GM12878 (cell line): ENCODE results near the gene BMPR1B. TPM values are rescaled to one million over a fixed set of nuclear protein-coding genes. Genes with fewer than 3 reads are reported as not detected.
A peak's percentile ranks its signal among the peaks of the same experiment; 100 is the strongest.

Experiments used
- ATAC-seq: fragments of 200-7000 bp; cut with Tn5 transposase; 3 replicates; pipeline ENCODE4 v1.9.1; 2020; ENCODE audit warnings: mild to moderate bottlenecking, moderate library complexity
- BruUV-seq: library from RNA; stranded (reverse); fragments of 400-500 nt; replicated peaks from 2 replicates; lab custom pipeline; 2021; lab: Mats Ljungman, UMichigan
- CTCF ChIA-PET: fragments of 300-600 bp; sonication (Branson Sonifier 250); formaldehyde crosslinking; extraction: SDS; loops from one replicate; lab custom pipeline; 2021; ENCODE audit warnings: inconsistent platforms; lab: Yijun Ruan, JAX
- POLR2A ChIA-PET: fragments of 350-600 bp; formaldehyde crosslinking; extraction: SDS; loops from one replicate; lab custom pipeline; 2021; ENCODE audit warnings: inconsistent platforms; lab: Charles Lee
- RAD21 ChIA-PET: fragments of 300-600 bp; sonication (Branson Sonifier 250); formaldehyde crosslinking; loops from one replicate; lab custom pipeline; 2023; ENCODE audit warnings: antibody characterized with exemption; ENCODE audit not compliant: unreplicated experiment; lab: Charles Lee
- SMC1A ChIA-PET: fragments of 300-600 bp; sonication (Branson Sonifier 250); formaldehyde crosslinking; loops from one replicate; lab custom pipeline; 2023; ENCODE audit not compliant: unreplicated experiment, uncharacterized antibody; lab: Charles Lee
- DNase-seq: peaks from one replicate; pipeline ENCODE4 v3.0.0-alpha.2; 2011; ENCODE audit warnings: low read depth, low spot score
- FAIRE-seq: peaks from 3 replicates; lab custom pipeline; 2011; peaks lifted over from hg19 to GRCh38; lab: Jason Lieb, UNC
- H2AFZ ChIP-seq: 2 replicates; pipeline ENCODE4 v1.6.0; 2011; ENCODE audit warnings: low read depth, low read length, control low read depth; ENCODE audit not compliant: control insufficient read depth
- H3K27ac ChIP-seq: 2 replicates; pipeline ENCODE4 v1.5.1; 2011; ENCODE audit warnings: control low read depth; ENCODE audit not compliant: control insufficient read depth, insufficient read depth
- H3K27me3 ChIP-seq, 2 experiments: replicated peaks in 1 of 2; 2 replicates each; pipeline versions ENCODE4 v1.6.0 to v1.6.1; 2011; ENCODE audit warnings: low read length in 1 of 2; ENCODE audit not compliant: control insufficient read depth in 2 of 2, insufficient read depth in 2 of 2
- H3K36me3 ChIP-seq, 2 experiments: 2 replicates each; pipeline ENCODE4 v1.5.1; 2011; ENCODE audit warnings: low read length in 1 of 2; ENCODE audit not compliant: control insufficient read depth in 2 of 2, insufficient read depth in 2 of 2
- H3K4me1 ChIP-seq: 2 replicates; pipeline ENCODE4 v1.6.1; 2011; ENCODE audit warnings: mild to moderate bottlenecking, low read length, moderate library complexity, mixed read lengths; ENCODE audit not compliant: control insufficient read depth, insufficient read depth
- H3K4me2 ChIP-seq: 2 replicates; pipeline ENCODE4 v1.6.0; 2011; ENCODE audit warnings: control low read depth; ENCODE audit not compliant: control insufficient read depth, insufficient read depth
- H3K4me3 ChIP-seq: fragments of 200-600 bp; sonication (generic); 2 replicates; pipeline ENCODE4 v1.5.1; 2016
- H3K79me2 ChIP-seq: 2 replicates; pipeline ENCODE4 v1.6.0; 2011; ENCODE audit warnings: low read length; ENCODE audit not compliant: control insufficient read depth, insufficient read depth
- H3K9ac ChIP-seq: 2 replicates; pipeline ENCODE4 v1.8.0; 2011; ENCODE audit warnings: low read length, control low read depth, mixed read lengths; ENCODE audit not compliant: control insufficient read depth, insufficient read depth
- H3K9me3 ChIP-seq: replicated peaks from 3 replicates; pipeline ENCODE4 v1.5.1; 2011; ENCODE audit warnings: mild to moderate bottlenecking, low read length; ENCODE audit not compliant: control insufficient read depth, insufficient read depth
- H4K20me1 ChIP-seq: 2 replicates; pipeline ENCODE4 v1.6.0; 2011; ENCODE audit not compliant: control insufficient read depth, insufficient read depth
- CBX3 ChIP-seq: fragments of 200-600 bp; sonication (generic); IDR thresholded peaks from 2 replicates; pipeline ENCODE4 v1.6.1; 2016; ENCODE audit warnings: low read depth, borderline replicate concordance
- DPF2 ChIP-seq: fragments of 450-650 bp; IDR thresholded peaks from 2 replicates; pipeline ENCODE4 v1.6.1; 2017; ENCODE audit warnings: mild to moderate bottlenecking
- EZH2 ChIP-seq: IDR thresholded peaks from 2 replicates; pipeline ENCODE4 v1.6.1; 2012; ENCODE audit warnings: low read depth, mild to moderate bottlenecking, control low read depth, inconsistent platforms, low read length, borderline replicate concordance; ENCODE audit not compliant: control insufficient read depth
- JUNB ChIP-seq: IDR thresholded peaks from 2 replicates; pipeline ENCODE4 v1.6.1; 2016; ENCODE audit warnings: antibody characterized with exemption, mild to moderate bottlenecking
- NFYA ChIP-seq: IDR thresholded peaks from 2 replicates; pipeline ENCODE4 v1.6.1; 2011; ENCODE audit warnings: low read depth, mild to moderate bottlenecking, low read length, improper control_type of control experiment, borderline replicate concordance
- RELA ChIP-seq: fragments of 450-650 bp; IDR thresholded peaks from 2 replicates; pipeline ENCODE4 v1.8.0; 2014; ENCODE audit warnings: borderline replicate concordance; ENCODE audit not compliant: partially characterized antibody
- SMAD5 ChIP-seq: IDR thresholded peaks from 2 replicates; pipeline ENCODE4 v1.6.1; 2016; ENCODE audit warnings: antibody characterized with exemption, low read depth
- SMC3 ChIP-seq: IDR thresholded peaks from 2 replicates; pipeline ENCODE4 v1.6.1; 2011; ENCODE audit warnings: low read length, improper control_type of control experiment, borderline replicate concordance
- SUPT20H ChIP-seq: IDR thresholded peaks from 2 replicates; pipeline ENCODE4 v1.6.1; 2011; ENCODE audit warnings: low read depth, mild to moderate bottlenecking, low read length, moderate library complexity, borderline replicate concordance; ENCODE audit not compliant: control insufficient read depth
- ZNF207 ChIP-seq: fragments of 450-650 bp; IDR thresholded peaks from 2 replicates; pipeline ENCODE4 v1.6.1; 2014; ENCODE audit warnings: antibody characterized with exemption, mild to moderate bottlenecking, borderline replicate concordance
- WGBS: methylation state at CpG from one replicate; pipeline ENCODE4 v1.1.6; 2016; ENCODE audit warnings: low lambda C conversion rate; ENCODE audit not compliant: insufficient replicate concordance, insufficient coverage; ENCODE audit errors: missing lambda C conversion rate; 5-methylcytosine and 5-hydroxymethylcytosine counted together
- in situ Hi-C: fragments of 300-500 bp; cut with MboI; formaldehyde crosslinking; loops from 9 replicates; pipeline ENCODE4 v1.14.3; 2018; ENCODE audit warnings: mixed read lengths
- intact Hi-C: fragments of 100-400 bp; cut with micrococcal nuclease; formaldehyde crosslinking; loops from one replicate; pipeline ENCODE4 v1.14.2; 2022; ENCODE audit not compliant: unreplicated experiment
- polyA plus RNA-seq, 11 experiments: library from polyadenylated mRNA; depleted of rRNA in 4 of 11; unstranded in 6 of 11; stranded (reverse) in 5 of 11; fragments of >200 nt; fragmentation: Nextera tagmentation in 4 of 11; fragmentation: Illumina TruSeq in 1 of 11; extraction: Ambion mirVana in 4 of 11; extraction: Trizol in 1 of 11; gene quantifications; 1 replicate in 1 of 11; 2 replicates in 10 of 11; pipeline versions ENCODE4 v1.2.1 to v1.2.3, GENCODE V29; 2011 to 2016; ENCODE audit warnings: inconsistent platforms in 2 of 11, missing spikeins in 2 of 11, low read depth in 1 of 11
- total RNA-seq, 4 experiments: library from RNA; depleted of rRNA in 3 of 4; stranded (reverse); fragments of >200 nt in 3 of 4; fragmentation: Illumina TruSeq in 1 of 4; extraction: Trizol in 1 of 4; gene quantifications; 2 replicates each; pipeline versions ENCODE4 v1.2.1 to v1.2.3, GENCODE V29; 2013 to 2021
- TF ChIP-seq, protein P1 (sequence below): fragments of 450-650 bp; conservative IDR thresholded peaks from 2 replicates; pipeline ENCODE4 v1.6.1; 2017; ENCODE audit warnings: mild to moderate bottlenecking, moderate library complexity

BMPR1B gene
- total and polyA plus RNA-seq, 10 of the 15 experiments (the other 5 are each of a cell fraction or from before 2014, with no cell fraction given): not detected

DNA sequence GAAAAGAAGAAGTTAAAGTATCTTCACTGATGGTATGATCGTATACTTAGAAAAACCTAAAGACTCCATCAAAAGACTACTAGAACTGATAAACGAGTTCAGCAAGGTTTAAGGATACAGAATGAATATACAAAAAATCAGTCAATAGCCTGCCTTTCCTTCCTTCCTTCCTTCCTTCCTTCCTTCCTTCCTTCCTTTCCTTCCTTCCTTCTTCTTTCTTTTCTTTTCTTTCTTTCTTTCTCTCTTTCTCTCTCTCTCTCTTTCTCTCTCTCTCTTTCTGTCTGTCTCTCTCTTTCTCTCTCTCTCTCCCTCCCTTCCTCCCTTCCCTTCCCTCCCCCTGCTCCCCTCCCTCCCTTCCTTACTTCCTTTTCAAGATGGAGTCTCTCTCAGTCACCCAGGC, 362.7 kb downstream of the BMPR1B start:
- Histone ChIP-seq H3K4me3 (no peak overlapping the region), H2AFZ (no peak overlapping the region), H3K36me3 (no peaks in the 10 kb centered on the region), H3K4me1 (no peaks in the 10 kb centered on the region), H3K4me2 (no peak overlapping the region), H3K9me3 (no peaks in the 10 kb centered on the region), H4K20me1 (no peaks in the 10 kb centered on the region), H3K27me3 (no peaks in the 10 kb centered on the region), H3K79me2 (no peaks in the 10 kb centered on the region), H3K9ac (no peak overlapping the region), H3K27ac (no peak overlapping the region)
- RAD21 ChIA-PET: no interaction called here
- in situ Hi-C loops: loop anchor here (10.0 kb wide), 1 partner anchor 496 kb away; no protein-coding TSS in a partner anchor
- SMC1A ChIA-PET: no interaction called here
- no peak for TF ChIP-seq CBX3
- DNase-seq (no peak), ATAC-seq (no peak), FAIRE-seq (peak; percentile 92)
- intact Hi-C loops: no loop called here
- BruUV-seq: no TSS peak
- POLR2A ChIA-PET: no interaction called here
- 19% methylated on average over 2 of the region's 2 CpGs for WGBS
- CTCF ChIA-PET: no interaction called here

DNA sequence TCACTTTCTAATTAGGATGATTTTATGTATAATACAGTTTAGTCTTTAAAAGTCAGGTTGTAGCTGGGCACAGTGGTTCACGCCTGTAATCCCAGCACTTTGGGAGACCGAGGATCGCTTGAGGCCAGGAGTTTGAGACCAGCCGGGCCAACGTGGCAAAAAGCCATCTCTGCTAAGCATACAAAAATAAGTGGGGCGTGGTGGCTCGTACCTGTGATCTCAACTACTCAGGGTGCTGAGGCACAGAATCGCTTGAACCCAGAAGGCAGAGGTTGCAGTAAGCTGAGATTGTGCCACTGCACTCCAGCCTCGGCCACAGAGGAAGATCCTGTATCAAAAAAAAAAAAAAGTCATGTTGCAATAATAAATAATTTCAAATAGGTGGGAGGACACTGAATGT, 364.2 kb downstream of the BMPR1B start:
- FAIRE-seq (no peak), ATAC-seq (no peak), DNase-seq (no peak)
- Histone ChIP-seq H3K27me3 (no peaks in the 10 kb centered on the region), H4K20me1 (no peaks in the 10 kb centered on the region), H3K9ac (no peak overlapping the region), H3K4me3 (no peak overlapping the region), H3K4me2 (no peak overlapping the region), H3K9me3 (no peaks in the 10 kb centered on the region), H3K36me3 (no peaks in the 10 kb centered on the region), H3K27ac (no peak overlapping the region), H3K4me1 (no peaks in the 10 kb centered on the region), H3K79me2 (no peaks in the 10 kb centered on the region)
- WGBS: 19% methylated on average over 9 of the region's 9 CpGs
- intact Hi-C loops: no loop called here
- RAD21 ChIA-PET: no interaction called here
- SMC1A ChIA-PET: no interaction called here
- POLR2A ChIA-PET: no interaction called here
- CTCF ChIA-PET: no interaction called here
- BruUV-seq: no TSS peak
- no peak for TF ChIP-seq ZNF207
- no peak for TF ChIP-seq SMAD5
- no peak for TF ChIP-seq EZH2
- TF ChIP-seq NFYA: no peak
- TF ChIP-seq SUPT20H: no peak
- TF ChIP-seq DPF2: no peak
- no peak for TF ChIP-seq SMC3
- TF ChIP-seq JUNB: no peak
- TF ChIP-seq, protein P1, sequence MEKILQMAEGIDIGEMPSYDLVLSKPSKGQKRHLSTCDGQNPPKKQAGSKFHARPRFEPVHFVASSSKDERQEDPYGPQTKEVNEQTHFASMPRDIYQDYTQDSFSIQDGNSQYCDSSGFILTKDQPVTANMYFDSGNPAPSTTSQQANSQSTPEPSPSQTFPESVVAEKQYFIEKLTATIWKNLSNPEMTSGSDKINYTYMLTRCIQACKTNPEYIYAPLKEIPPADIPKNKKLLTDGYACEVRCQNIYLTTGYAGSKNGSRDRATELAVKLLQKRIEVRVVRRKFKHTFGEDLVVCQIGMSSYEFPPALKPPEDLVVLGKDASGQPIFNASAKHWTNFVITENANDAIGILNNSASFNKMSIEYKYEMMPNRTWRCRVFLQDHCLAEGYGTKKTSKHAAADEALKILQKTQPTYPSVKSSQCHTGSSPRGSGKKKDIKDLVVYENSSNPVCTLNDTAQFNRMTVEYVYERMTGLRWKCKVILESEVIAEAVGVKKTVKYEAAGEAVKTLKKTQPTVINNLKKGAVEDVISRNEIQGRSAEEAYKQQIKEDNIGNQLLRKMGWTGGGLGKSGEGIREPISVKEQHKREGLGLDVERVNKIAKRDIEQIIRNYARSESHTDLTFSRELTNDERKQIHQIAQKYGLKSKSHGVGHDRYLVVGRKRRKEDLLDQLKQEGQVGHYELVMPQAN: no peak
- no peak for TF ChIP-seq RELA
- TF ChIP-seq, all 136 proteins: peak for 0
- in situ Hi-C loops: loop anchor here (10.0 kb wide), 1 partner anchor 497 kb away; no protein-coding TSS in a partner anchor
- no peak overlapping the region for H2AFZ ChIP-seq
